Thyroid gland (tissue), 4 donors: ENCODE data around the gene KCTD21. TPM values are rescaled to one million over a fixed set of nuclear protein-coding genes. Genes with fewer than 3 reads are reported as not detected.

Source experiments
- DNase-seq, 2 donors: peaks; one replicate each; pipeline ENCODE4 v3.0.0-alpha.2; 2019
- H3K27ac ChIP-seq, 3 donors: fragments of 200-600 bp; sonication (generic); 1 replicate in 2 of 3; 2 replicates in 1 of 3; pipeline ENCODE4 v1.5.1; 2016 to 2019; ENCODE audit warnings: mild to moderate bottlenecking in 1 of 3, moderate library complexity in 1 of 3
- H3K27me3 ChIP-seq: fragments of 200-600 bp; sonication (generic); one replicate; pipeline ENCODE4 v1.5.1; 2019
- H3K36me3 ChIP-seq, 2 donors: fragments of 200-600 bp; sonication (generic); one replicate each; pipeline ENCODE4 v1.5.1; 2016 to 2019
- H3K4me1 ChIP-seq, 2 donors: fragments of 200-600 bp; sonication (generic); one replicate each; pipeline ENCODE4 v1.5.1; 2017 to 2019
- H3K4me3 ChIP-seq, 3 donors: fragments of 200-600 bp; sonication (generic); replicated peaks in 1 of 3; 1 replicate in 2 of 3; 2 replicates in 1 of 3; pipeline ENCODE4 v1.5.1; 2016; ENCODE audit warnings: mild to moderate bottlenecking in 1 of 3
- H3K9me3 ChIP-seq: fragments of 200-600 bp; sonication (generic); one replicate; pipeline ENCODE4 v1.5.1; 2017
- POLR2A ChIP-seq, 2 donors: fragments of 450-650 bp; IDR thresholded peaks; one replicate each; pipeline ENCODE4 v1.6.1; 2017; ENCODE audit warnings: antibody characterized with exemption in 2 of 2, mild to moderate bottlenecking in 2 of 2, moderate library complexity in 1 of 2
- WGBS, 2 donors: methylation state at CpG; one replicate each; pipeline ENCODE4 v1.1.5; 2017; 5-methylcytosine and 5-hydroxymethylcytosine counted together
- intact Hi-C: fragments of 100-400 bp; cut with DNase I; formaldehyde crosslinking; loops from one replicate; pipeline ENCODE4 v1.15.1; 2023
- total RNA-seq, 4 donors: library from RNA; depleted of rRNA; stranded (reverse); fragments of >200 nt; gene quantifications; one replicate each; pipeline ENCODE4 v1.2.3, GENCODE V29; 2016
- TF ChIP-seq, protein P1 (sequence below), 6 experiments: fragments of 200-600 bp in 3 of 6; fragments of 450-650 bp in 3 of 6; sonication (generic) in 3 of 6; IDR thresholded peaks; one replicate each; pipeline ENCODE4 v1.5.1; 2016 to 2019; ENCODE audit warnings: antibody characterized with exemption in 6 of 6, mild to moderate bottlenecking in 2 of 6, inconsistent platforms in 1 of 6, moderate library complexity in 1 of 6

KCTD21 gene
- total RNA-seq, 4 donors from 2014 or later: 16.6 to 23.4 (median 17.0) TPM

DNA sequence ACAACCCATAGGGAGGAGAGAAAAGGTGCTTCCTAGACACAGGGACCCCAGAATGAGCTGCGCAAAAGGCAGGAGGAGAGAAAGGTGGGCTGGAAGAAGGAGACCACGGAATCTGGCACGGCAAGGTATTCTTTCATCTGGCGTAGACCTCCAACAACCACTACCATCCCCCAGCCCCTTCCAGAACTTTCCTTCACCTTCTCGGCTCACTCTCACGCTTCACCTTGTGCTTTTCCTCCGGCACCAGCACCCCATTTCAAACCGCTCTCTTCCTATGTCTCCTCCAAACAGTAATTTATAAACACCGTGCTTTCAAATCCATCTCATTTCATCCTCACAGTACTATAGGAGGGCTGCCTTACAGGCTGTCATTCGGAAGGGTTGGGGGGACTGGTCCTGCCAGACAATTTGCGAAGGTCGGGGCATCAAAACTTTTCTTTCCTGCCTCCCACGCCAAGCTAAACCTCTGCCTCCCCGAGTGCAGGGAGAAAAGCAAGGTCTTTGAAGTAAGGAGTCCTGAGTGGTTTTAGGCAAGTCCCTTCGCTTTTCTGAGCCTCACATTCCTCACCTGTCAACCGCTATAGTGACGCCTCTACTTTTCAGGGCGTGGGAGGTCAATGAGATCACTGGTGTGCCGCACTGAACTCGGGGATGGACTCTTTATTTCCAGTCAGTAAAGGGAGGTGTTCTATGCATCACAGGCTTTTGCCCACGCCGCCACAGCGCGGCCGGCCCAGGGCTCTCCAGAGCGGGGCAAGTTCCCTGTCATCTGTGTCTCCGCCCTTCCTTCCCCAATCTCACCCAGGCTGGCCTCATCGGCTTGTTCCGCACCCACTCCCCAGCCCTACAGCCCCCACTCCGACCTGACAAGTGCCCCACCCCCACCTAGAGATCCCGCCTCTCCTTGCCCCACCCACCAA is 800 bp downstream of the KCTD21 start:
- Histone ChIP-seq H3K4me1 (peaks cover 37 to 71% of the 10 kb centered on the region in 2 donors), H3K27ac (peak overlapping the region; percentile 75 to 88 (median 87)), H3K36me3 (no peaks in the 10 kb centered on the region), H3K9me3 (no peaks in the 10 kb centered on the region), H3K4me3 (peak overlapping the region; percentile 75 to 88 (median 85)), H3K27me3 (no peaks in the 10 kb centered on the region)
- WGBS, 2 donors: 18% methylated on average over 29 to 31 of the region's 31 CpGs
- intact Hi-C loops: no loop called here
- DNase-seq: no peak
- TF ChIP-seq, protein P1, sequence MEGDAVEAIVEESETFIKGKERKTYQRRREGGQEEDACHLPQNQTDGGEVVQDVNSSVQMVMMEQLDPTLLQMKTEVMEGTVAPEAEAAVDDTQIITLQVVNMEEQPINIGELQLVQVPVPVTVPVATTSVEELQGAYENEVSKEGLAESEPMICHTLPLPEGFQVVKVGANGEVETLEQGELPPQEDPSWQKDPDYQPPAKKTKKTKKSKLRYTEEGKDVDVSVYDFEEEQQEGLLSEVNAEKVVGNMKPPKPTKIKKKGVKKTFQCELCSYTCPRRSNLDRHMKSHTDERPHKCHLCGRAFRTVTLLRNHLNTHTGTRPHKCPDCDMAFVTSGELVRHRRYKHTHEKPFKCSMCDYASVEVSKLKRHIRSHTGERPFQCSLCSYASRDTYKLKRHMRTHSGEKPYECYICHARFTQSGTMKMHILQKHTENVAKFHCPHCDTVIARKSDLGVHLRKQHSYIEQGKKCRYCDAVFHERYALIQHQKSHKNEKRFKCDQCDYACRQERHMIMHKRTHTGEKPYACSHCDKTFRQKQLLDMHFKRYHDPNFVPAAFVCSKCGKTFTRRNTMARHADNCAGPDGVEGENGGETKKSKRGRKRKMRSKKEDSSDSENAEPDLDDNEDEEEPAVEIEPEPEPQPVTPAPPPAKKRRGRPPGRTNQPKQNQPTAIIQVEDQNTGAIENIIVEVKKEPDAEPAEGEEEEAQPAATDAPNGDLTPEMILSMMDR (IDR thresholded peaks at IDR 0.05): no peak
- TF ChIP-seq POLR2A (IDR thresholded peaks at IDR 0.05): no peak

DNA sequence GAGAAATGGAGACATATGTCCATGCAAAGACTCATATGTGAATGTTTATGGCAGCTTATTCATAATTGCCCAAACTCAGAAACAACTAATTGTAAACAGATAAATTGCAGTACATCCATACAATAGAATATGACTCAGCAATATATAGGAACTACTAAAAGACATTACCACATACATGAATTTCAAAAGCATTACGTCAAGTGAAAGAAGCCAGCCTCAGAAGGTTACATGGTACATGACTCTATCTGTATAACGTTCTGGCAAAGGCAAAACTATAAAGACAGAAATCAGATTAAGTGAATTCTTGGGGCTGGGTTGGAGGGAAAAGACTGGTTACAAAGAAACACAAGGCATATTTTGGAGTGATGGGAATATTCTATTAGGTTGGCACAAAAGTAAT is 7.2 kb downstream of the KCTD21 start:
- Histone ChIP-seq H3K27ac (no peak overlapping the region), H3K27me3 (no peaks in the 10 kb centered on the region), H3K4me1 (peaks cover 13 to 26% of the 10 kb centered on the region in 2 donors), H3K36me3 (no peaks in the 10 kb centered on the region), H3K4me3 (no peak overlapping the region), H3K9me3 (no peaks in the 10 kb centered on the region)
- no peak for DNase-seq
- intact Hi-C loops: no loop called here
- WGBS, 2 donors: 90 to 94% methylated on average over 2 of the region's 2 CpGs
- TF ChIP-seq, protein P1 (IDR thresholded peaks at IDR 0.05): no peak
- TF ChIP-seq POLR2A (IDR thresholded peaks at IDR 0.05): no peak

DNA sequence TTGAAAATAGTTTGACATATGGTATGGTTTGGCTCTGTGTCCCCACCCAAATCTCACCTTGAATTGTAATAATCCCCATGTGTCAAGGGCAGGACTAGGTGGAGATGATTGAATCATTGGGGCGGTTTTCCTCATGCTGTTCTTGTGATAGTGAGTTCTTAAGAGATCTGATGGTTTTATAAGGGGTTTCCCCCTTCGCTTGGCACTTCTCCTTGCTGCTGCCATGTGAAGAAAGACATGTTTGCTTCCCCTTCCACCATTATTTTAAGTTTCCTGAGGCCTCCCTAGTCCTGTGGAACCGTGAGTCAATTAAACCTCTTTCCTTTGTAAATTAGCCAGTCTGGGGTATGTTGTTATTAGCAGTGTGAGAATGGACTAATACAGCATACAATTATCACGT is 7.7 kb downstream of the KCTD21 start:
- 77 to 81% methylated on average over 4 of the region's 4 CpGs for WGBS, 2 donors
- Histone ChIP-seq H3K9me3 (no peaks in the 10 kb centered on the region), H3K4me3 (no peak overlapping the region), H3K27ac (no peak overlapping the region), H3K36me3 (no peaks in the 10 kb centered on the region), H3K27me3 (no peaks in the 10 kb centered on the region), H3K4me1 (peaks cover 12 to 22% of the 10 kb centered on the region in 2 donors)
- intact Hi-C loops: no loop called here
- DNase-seq: peak in 1 of 2 donors; percentile 31
- TF ChIP-seq, protein P1 (IDR thresholded peaks at IDR 0.05): no peak
- TF ChIP-seq POLR2A (IDR thresholded peaks at IDR 0.05): no peak

DNA sequence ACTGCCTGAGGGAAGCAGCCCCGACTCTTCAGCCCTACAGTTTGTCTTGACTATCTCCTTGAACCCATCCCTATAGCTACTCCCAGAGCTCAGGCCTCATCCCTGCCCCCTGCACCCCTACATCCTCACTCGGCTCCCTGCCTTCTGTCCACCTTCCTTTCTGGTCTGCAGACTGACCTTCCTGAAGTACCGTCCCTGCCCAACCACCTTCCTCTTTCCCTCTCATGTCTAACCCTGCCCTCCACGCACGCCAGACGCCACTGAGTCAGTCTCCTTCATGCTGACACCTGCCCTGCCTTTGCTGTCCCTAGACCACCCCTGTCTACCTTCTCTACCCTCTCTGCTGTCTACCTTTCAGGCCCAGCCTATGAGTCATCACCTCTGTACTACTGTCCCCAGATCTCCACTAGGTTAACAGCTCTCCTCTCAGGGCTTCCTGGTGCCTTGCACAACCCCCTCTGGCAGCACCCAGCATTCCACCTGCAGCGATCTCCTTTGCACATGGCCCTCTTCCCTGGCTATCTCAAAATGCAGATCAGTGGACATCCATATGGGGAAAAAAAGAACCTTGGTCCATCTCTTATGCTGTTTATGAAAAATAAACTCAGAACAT is 8.9 kb downstream of the KCTD21 start:
- WGBS, 2 donors: 93 to 96% methylated on average over 7 of the region's 7 CpGs
- no peaks in the 10 kb centered on the region for H3K9me3 ChIP-seq
- H3K27me3 ChIP-seq: no peaks in the 10 kb centered on the region
- TF ChIP-seq, protein P1 (IDR thresholded peaks at IDR 0.05): no peak
- TF ChIP-seq POLR2A (IDR thresholded peaks at IDR 0.05): no peak
- H3K4me1 ChIP-seq: peaks cover 3 to 10% of the 10 kb centered on the region in 2 donors
- H3K27ac ChIP-seq: no peak overlapping the region
- intact Hi-C loops: no loop called here
- no peaks in the 10 kb centered on the region for H3K36me3 ChIP-seq
- H3K4me3 ChIP-seq: no peak overlapping the region
- no peak for DNase-seq

DNA sequence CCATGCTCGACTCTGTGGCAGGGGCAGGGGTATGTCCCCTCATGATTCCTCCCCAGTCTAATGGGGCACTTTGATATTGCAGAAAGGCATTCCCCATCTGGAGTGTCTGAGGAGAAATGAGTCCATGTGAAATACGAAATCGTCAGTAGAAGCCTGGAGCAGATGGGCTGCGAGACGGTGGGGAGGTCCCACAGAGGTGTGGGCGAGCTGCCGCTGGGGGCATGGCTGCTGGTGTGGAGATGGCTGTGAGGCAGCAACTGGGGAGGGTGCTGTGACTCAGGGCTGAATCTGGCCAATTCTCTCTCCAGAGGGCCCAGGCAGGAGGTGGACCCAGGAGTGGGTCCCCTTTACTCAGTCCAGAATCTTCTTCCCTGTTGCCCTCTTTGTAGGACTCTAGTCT is 11.2 kb downstream of the KCTD21 start:
- no peaks in the 10 kb centered on the region for H3K27me3 ChIP-seq
- DNase-seq: no peak
- 91 to 99% methylated on average over 7 of the region's 7 CpGs for WGBS, 2 donors
- H3K4me1 ChIP-seq: no peaks in the 10 kb centered on the region
- no peak overlapping the region for H3K27ac ChIP-seq
- TF ChIP-seq, protein P1 (IDR thresholded peaks at IDR 0.05): no peak
- no peak for TF ChIP-seq POLR2A (IDR thresholded peaks at IDR 0.05)
- H3K9me3 ChIP-seq: no peaks in the 10 kb centered on the region
- H3K4me3 ChIP-seq: no peak overlapping the region
- intact Hi-C loops: no loop called here
- peaks cover 0 to 13% of the 10 kb centered on the region in 2 donors for H3K36me3 ChIP-seq
